Left ventricle myocardium inferior (tissue), 1 donor: ENCODE measurements around the gene KCNC1. TPM values are rescaled to one million over a fixed set of nuclear protein-coding genes. Genes with fewer than 3 reads are reported as not detected.

Experiments
- DNase-seq: peaks from one replicate; pipeline ENCODE4 v3.0.0-alpha.2; 2020
- H3K27ac ChIP-seq: fragments of 200-600 bp; replicated peaks from 2 replicates; pipeline ENCODE4 v1.8.0; 2021
- H3K27me3 ChIP-seq: fragments of 200-600 bp; 2 replicates; pipeline ENCODE4 v1.8.0; 2021; ENCODE audit warnings: low read depth
- H3K36me3 ChIP-seq: fragments of 200-600 bp; 2 replicates; pipeline ENCODE4 v1.8.0; 2021
- H3K4me1 ChIP-seq: fragments of 200-600 bp; 2 replicates; pipeline ENCODE4 v1.8.0; 2021
- H3K4me3 ChIP-seq: fragments of 200-600 bp; 2 replicates; pipeline ENCODE4 v1.8.0; 2021; ENCODE audit warnings: mild to moderate bottlenecking, moderate library complexity
- H3K9me3 ChIP-seq: fragments of 200-600 bp; replicated peaks from 2 replicates; pipeline ENCODE4 v1.8.0; 2021
- intact Hi-C: fragments of 100-400 bp; cut with micrococcal nuclease; formaldehyde crosslinking; loops from one replicate; pipeline ENCODE4 v1.11.0; 2022
- total RNA-seq: library from RNA; stranded (reverse); fragmentation: NEBNext Ultra II Directional; extraction: Animal tissue kit (Norgen Biotek cat#: 25700); gene quantifications from one replicate; pipeline ENCODE4 v1.2.1, GENCODE V29; 2021
- TF ChIP-seq, protein P1 (sequence below): fragments of 200-600 bp; IDR thresholded peaks from 2 replicates; pipeline ENCODE4 v1.8.0; 2021; ENCODE audit warnings: antibody characterized with exemption, mild to moderate bottlenecking, borderline replicate concordance
- donor health status: DM: no; HTN: yes; CAD: no; lungs with severe emphysema.

KCNC1 gene
- total RNA-seq, 1 donor from 2014 or later = not detected

DNA sequence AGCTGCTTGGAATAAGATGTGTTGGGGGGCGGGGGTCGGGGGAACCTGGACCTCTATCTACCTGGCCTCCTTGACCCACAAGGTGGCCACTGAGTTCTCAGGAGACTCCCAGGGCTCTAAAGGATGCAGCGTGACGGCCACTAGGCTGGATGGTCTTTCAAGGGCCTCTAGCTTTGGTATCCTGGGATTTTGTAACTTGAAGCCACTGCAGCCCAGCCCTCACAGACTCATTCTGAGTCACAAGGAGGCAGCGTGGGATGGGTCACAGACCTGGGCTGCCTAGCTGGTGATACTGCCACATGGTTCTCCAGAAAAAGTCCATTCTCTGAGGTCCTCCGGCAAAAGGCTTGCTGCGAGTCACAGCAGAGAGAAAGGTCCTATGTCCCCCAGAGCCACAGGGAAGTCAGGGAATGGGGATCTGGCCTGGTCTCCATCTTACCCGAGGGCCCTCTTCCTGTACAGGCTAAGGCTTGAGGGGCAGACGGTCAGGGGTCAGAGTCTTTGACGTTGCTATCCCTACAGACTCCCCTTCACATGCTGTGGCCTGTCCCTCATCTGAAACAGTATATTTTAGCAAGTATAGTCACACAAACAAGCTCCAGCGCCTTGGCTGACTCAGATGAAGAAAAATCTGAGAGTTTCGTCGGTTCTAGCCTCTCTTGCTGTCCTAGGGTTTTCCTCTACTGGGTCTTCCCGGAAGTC is 52.4 kb downstream of the KCNC1 start:
- DNase-seq = no peak
- H3K36me3 ChIP-seq = no peaks in the 10 kb centered on the region
- no peaks in the 10 kb centered on the region for H3K9me3 ChIP-seq
- intact Hi-C loops = no loop called here
- no peaks in the 10 kb centered on the region for H3K27me3 ChIP-seq
- H3K4me3 ChIP-seq = no peak overlapping the region
- no peak overlapping the region for H3K27ac ChIP-seq
- H3K4me1 ChIP-seq = no peaks in the 10 kb centered on the region
- TF ChIP-seq, protein P1, sequence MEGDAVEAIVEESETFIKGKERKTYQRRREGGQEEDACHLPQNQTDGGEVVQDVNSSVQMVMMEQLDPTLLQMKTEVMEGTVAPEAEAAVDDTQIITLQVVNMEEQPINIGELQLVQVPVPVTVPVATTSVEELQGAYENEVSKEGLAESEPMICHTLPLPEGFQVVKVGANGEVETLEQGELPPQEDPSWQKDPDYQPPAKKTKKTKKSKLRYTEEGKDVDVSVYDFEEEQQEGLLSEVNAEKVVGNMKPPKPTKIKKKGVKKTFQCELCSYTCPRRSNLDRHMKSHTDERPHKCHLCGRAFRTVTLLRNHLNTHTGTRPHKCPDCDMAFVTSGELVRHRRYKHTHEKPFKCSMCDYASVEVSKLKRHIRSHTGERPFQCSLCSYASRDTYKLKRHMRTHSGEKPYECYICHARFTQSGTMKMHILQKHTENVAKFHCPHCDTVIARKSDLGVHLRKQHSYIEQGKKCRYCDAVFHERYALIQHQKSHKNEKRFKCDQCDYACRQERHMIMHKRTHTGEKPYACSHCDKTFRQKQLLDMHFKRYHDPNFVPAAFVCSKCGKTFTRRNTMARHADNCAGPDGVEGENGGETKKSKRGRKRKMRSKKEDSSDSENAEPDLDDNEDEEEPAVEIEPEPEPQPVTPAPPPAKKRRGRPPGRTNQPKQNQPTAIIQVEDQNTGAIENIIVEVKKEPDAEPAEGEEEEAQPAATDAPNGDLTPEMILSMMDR = no peak

DNA sequence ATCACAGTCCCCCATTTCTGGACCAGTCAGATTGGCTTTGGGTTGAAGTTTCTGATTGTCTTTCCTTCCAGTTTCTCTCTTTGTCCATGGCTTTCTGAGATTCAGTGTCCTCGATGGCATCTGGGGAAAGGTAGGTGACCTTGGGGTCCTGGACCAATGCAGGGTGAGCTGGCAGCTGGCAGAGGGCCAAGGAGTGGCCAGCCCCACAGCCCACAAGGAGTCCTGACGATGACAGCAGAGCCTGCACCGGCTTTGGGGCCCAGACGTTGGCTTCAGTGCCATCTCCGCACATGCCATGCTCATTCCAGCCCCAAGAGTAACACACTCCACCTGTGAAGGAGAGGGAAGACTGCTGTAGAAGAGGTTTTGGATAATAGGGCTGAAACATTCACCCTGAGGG is 53.5 kb downstream of the KCNC1 start:
- no peaks in the 10 kb centered on the region for H3K4me1 ChIP-seq
- no peaks in the 10 kb centered on the region for H3K36me3 ChIP-seq
- no peak overlapping the region for H3K4me3 ChIP-seq
- no peaks in the 10 kb centered on the region for H3K27me3 ChIP-seq
- H3K9me3 ChIP-seq = no peaks in the 10 kb centered on the region
- intact Hi-C loops = no loop called here
- TF ChIP-seq, protein P1 = no peak
- no peak overlapping the region for H3K27ac ChIP-seq
- DNase-seq = no peak

DNA sequence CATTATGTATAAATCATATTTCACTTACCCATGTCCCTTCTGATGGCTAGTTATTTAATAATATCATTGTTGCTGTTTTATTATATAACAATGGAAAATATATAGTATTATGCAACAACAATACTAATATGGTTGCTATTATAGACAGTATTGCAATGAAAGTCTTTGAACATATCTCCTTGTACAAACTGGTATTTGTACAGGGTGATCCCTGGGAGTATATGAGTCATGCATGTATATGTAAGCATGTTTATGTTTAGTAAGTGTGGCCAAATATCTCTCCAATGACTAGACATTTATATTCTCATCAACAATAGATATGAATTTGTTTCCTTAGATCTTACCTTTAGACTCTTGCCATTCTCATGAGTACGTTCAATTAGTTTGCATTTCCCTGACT is 55.9 kb downstream of the KCNC1 start:
- TF ChIP-seq, protein P1 = no peak
- no peaks in the 10 kb centered on the region for H3K9me3 ChIP-seq
- no peak overlapping the region for H3K27ac ChIP-seq
- H3K4me3 ChIP-seq = no peak overlapping the region
- no peaks in the 10 kb centered on the region for H3K36me3 ChIP-seq
- no peaks in the 10 kb centered on the region for H3K27me3 ChIP-seq
- H3K4me1 ChIP-seq = no peaks in the 10 kb centered on the region
- intact Hi-C loops = no loop called here
- DNase-seq = no peak

DNA sequence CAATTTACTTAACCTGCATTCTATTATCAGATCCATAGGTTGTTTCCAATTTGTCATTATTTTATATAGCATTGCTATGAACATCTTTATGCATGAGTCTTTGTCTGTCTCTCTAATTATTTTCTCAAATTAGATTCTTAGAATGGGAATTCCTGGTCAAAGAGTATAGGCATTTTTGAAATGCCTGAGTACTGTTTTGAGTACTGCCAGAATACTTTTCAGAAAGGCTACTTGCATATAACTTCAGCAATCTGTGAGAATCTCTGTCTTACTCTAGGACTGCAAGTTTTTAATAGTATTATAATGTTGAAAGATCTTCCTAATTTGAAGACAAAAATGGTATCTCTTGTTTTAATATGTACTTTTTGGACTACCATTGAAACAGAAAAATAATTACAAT is 56.6 kb downstream of the KCNC1 start:
- Histone ChIP-seq H3K9me3 (no peaks in the 10 kb centered on the region), H3K4me1 (no peaks in the 10 kb centered on the region), H3K27ac (no peak overlapping the region), H3K36me3 (no peaks in the 10 kb centered on the region), H3K27me3 (no peaks in the 10 kb centered on the region), H3K4me3 (no peak overlapping the region)
- DNase-seq = no peak
- intact Hi-C loops = no loop called here
- TF ChIP-seq, protein P1 = no peak

DNA sequence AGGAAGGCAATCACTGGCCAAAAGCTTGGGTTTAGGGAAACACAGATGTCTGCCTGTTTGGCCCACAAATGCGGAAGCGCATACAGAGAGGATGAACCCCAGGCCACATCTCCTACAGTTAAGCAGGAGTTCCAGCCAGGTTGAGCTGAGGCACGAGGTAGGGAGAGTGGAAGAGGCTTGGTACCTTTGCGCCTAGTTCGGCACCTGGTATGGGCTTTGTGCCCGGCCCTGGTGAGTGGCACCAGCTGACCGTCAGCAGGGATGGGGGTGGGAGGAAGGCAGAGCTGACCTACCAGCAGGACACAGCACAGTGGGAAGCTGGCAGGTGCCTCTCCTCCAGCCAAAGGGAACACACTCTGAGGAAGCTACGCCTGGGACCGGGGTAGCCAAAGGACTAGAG is 57.6 kb downstream of the KCNC1 start:
- no peaks in the 10 kb centered on the region for H3K9me3 ChIP-seq
- no peaks in the 10 kb centered on the region for H3K27me3 ChIP-seq
- H3K36me3 ChIP-seq = no peaks in the 10 kb centered on the region
- no peak for DNase-seq
- no peak overlapping the region for H3K27ac ChIP-seq
- H3K4me1 ChIP-seq = no peaks in the 10 kb centered on the region
- H3K4me3 ChIP-seq = no peak overlapping the region
- intact Hi-C loops = no loop called here
- TF ChIP-seq, protein P1 = no peak
